GM18867 (cell line): Measurements from ENCODE around the gene SLC6A6.
A peak's percentile ranks its signal among the peaks of the same experiment; 100 is the strongest.

Experiments
- ATAC-seq: cut with Tn5 transposase; IDR thresholded peaks from one replicate; pipeline ENCODE4 v1.9.1; 2021; ENCODE audit warnings: mild to moderate bottlenecking, moderate library complexity; ENCODE audit not compliant: unreplicated experiment

Gene SLC6A6

DNA sequence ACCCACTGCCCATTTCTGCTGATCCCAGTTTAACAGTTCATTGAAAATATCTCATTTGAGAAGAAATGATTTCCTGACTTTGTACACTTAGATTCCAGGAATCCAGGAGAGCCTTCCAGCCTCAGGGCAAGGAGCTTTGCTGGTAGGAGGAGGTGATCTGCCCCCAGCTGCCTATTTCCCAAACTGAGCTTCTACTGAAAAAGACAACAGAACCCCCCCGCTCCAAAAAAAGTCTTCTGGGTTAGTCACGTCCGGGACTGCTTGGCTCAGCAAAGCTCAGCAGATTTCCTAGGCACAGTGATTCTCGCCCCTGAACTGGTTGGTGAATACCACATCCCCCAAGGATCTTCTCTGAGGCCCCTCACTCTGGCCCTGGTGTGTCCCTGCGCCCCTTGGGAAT, 13.1 kb downstream of the SLC6A6 start:
- no peak for ATAC-seq

GRCh38 chr3:14416453-14416852, 14.0 kb downstream of the SLC6A6 start:
- no peak for ATAC-seq

GRCh38 chr3:14418296-14419250, 16.2 kb downstream of the SLC6A6 start:
- ATAC-seq: no peak

- ATAC-seq: no peak
Measured at GRCh38 chr3:14422016-14422963, 19.9 kb downstream of the SLC6A6 start.

DNA sequence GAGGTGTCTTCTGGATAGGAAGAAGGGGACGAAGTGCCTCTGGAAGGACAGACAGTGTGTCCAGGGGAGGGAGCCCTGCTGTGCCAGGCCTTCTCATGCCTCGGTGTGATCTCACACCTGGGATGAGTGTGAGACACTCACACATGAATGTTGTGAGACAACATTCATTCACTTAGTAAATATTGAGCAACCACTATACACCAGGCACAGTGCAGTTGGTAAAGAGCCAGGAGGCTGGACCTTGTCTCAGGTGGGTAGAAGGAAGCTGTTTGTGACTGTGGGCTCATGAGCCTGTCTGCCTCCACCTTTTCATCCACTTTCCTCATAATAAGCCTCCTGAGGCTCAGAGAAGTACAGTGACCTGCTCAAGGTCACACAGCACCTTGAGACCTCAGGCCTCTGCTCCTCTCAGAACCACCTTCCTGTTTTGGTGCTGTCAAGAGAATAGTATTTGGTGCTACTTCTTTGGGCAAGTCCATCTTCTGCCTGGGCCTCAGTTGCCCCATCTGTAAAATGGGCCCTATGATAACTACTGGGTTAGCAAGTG, 20.9 kb downstream of the SLC6A6 start:
- ATAC-seq: no peak

DNA sequence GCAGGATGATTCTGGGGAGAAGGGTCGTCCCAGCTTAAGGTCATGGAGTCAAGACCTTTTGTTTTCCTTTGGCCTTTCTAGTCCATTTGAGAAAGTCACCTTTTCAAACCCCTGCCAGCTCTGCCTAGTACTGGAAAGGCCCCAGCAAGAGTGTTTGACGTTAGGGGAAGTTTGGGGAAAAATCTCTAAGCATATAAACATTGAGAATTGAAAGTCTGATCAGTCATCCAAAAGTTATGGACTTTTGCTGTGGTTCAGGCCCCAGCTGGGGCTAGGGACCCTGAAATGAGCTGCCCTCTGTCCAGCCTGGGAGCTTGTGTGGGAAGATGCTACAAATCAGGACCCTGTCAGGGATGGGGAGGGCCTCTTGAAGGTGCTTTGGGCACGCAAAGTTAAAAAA, 21.6 kb downstream of the SLC6A6 start:
- ATAC-seq: no peak

- ATAC-seq: no peak
Measured at GRCh38 chr3:14424711-14425580, 22.5 kb downstream of the SLC6A6 start.

- peak; percentile 46 for ATAC-seq
Measured at GRCh38 chr3:14425581-14426304, 23.3 kb downstream of the SLC6A6 start.

DNA sequence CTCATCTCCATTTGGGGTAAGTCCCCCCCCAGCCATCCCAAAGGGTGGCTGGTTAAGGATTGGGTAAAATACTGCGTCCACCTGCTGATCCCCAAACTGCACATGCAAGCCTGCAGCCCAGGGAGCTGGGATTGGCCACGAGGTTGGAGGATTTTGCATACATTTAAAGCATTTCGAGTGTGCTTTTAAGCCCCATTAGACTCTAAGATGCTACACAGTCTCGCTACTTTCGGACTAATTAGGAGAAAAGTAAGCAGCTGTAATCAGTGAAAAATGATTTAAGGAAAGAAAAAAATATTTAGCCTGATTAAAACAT, 23.9 kb downstream of the SLC6A6 start:
- ATAC-seq: no peak

- ATAC-seq: no peak
Measured at GRCh38 chr3:14428087-14429033, 26.0 kb downstream of the SLC6A6 start.

DNA sequence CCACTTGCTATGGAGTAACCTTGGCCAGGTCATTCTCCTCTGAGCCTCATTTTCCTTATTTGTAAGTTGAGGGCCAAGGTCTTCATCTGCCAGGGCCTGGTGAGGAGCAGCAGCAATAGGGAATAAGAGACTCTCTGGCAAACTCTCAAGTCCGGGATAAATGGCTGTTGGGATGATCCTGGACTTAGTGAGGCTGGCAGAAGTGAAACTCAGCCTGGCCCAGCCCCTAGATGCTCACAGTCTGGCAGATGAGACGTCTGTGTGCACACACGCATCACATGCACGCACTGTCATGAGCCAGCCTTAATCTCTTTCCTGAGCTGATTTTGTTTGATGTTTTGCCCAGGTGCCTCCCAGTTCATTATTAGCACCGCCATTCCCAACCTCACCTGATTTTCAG, 26.8 kb downstream of the SLC6A6 start:
- ATAC-seq: no peak

DNA sequence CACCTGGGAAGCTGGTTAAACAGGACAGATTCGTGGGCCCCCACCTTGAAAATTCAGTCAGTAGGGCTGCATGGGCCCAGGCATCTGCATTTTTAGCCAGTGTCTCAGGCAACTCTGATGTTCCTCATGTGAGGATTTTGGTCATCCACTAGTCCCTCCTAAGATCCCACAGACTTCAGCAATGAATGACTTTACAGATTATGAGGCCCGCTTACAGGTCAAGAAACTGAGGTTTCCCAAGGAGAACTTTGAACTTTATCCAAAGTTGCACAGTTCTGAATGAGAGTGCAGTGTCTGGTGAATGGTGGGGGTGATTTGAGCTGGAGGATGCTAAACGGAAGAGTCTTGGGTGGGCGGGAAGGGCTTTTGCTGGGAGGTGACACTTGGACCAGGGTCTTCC, 27.2 kb downstream of the SLC6A6 start:
- no peak for ATAC-seq

- no peak for ATAC-seq
Measured at GRCh38 chr3:14430053-14430452, 27.6 kb downstream of the SLC6A6 start.

- no peak for ATAC-seq
Measured at GRCh38 chr3:14430706-14431451, 28.5 kb downstream of the SLC6A6 start.

- ATAC-seq: peak; percentile 28
Measured at GRCh38 chr3:14431452-14431916, 29.1 kb downstream of the SLC6A6 start.

DNA sequence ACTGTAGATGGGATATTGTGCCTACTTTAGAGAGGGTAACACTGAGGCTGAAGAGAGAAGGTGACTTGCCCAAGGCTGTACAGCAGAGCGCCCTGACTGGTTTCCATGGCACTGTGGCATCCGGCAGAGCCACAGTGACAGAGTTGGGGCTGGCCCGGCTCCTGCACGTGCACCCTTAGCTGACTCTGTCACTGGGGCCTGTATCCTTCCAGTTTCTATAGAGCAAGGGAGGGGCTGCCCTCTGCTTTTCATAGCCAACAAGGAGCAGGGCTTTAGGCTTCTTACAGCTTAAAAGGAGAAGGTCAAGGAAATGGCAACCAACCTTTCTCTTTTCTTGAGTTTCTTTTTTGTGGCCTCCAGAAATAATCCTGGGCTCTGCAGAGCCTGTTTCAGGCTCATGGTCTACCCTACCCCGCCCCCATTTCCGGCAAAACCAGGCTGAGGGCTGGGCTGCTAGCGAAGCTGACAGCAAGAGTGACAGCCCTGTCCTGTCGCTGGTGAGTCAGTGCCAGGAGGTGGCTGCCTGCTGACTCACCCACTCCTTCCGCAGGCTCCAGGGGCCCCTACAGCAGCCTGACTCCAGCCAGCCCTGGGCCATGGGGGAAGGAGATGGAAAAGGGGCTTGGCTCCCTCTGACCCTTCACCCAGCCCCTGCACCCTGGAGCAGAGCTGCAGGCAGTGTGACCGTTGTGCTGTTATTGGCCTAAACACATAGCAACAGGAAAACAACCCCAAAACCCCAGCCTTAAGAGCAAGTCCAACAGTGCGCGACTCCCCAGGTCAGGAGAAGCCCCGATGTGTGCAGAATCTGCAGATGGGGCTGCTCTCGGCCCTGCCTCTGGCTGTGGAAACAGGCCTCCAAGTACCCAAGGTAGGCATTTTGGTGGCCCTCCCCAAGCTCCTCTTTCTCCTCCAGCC, 29.8 kb downstream of the SLC6A6 start:
- ATAC-seq: peak; percentile 83

DNA sequence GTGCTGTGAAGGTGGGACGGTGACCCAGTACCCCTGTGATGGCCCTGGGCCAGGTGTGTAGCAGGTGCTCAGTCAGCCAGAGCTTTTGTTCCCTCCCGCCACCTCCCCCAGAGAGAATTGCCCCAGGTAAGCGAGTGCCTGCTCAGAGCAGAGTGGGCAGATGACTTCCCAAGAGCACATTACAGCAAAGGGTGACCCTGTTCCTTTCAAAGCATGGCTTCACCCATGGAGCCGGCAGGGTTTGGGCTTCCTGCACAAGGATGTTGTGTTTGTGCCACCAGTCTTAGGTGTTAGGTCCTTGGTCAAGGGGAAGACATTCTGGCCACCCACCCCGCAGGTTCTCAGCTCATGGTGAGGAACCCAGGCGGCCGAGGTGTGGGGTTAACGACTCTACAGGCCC, 30.7 kb downstream of the SLC6A6 start:
- no peak for ATAC-seq
